Measurements from ENCODE around the gene HCN1.

HCN1 gene

DNA sequence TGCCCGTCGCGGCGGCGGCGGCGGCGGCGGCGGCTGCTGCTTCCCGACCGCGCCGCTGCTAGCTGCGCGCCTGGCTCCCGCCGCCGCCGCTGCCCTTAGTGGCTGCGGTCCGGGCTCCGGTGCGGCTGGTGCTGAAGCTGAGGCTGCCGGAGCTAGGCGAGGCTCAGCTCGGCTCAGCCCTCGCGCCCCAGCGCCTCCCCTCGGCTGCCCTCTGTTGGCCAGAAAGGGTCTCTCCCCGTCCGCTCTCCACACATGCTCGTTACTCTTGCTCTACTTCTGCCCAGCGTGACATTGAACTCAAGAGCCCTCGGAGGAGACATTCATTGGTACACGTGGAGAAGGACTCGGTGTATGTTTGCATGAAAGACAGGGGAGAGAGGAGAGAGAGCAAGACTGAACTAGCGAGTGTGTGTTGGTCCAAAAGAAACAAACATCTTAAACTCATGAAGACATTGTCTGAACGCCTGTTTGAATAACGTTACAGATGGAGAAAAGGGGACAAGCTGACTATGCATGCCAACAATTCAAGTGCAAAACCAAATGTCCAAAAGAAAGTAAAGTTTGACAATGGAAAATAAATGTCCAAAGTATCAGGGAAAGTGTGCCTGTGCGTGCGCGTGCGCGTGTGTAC lies at the start of gene HCN1:
Gene HCN1, minus strand, starts transcription at position 175 of the 631 bp plus-strand sequence.
- Histone ChIP-seq H3K4me3 (ENCODE audit: severe bottlenecking) (peak within 1 kb of the TSS; percentile 16), H3K36me3 (ENCODE audit: low read depth) (no peaks in the 10 kb centered on the region), H3K27me3 (ENCODE audit: insufficient read depth, poor library complexity, severe bottlenecking) (peaks cover 71% of the 10 kb centered on the region), H3K9me3 (ENCODE audit: severe bottlenecking) (no peaks in the 10 kb centered on the region), H3K4me1 (ENCODE audit: insufficient read depth, poor library complexity, severe bottlenecking) (no peaks in the 10 kb centered on the region), H3K27ac (ENCODE audit: poor library complexity, severe bottlenecking) (no peak within 1 kb of the TSS)
- ATAC-seq (ENCODE audit: low read depth) (peak; percentile 99), DNase-seq (ENCODE audit: low spot score) (peak; percentile 78)
- TF ChIP-seq, protein P1, sequence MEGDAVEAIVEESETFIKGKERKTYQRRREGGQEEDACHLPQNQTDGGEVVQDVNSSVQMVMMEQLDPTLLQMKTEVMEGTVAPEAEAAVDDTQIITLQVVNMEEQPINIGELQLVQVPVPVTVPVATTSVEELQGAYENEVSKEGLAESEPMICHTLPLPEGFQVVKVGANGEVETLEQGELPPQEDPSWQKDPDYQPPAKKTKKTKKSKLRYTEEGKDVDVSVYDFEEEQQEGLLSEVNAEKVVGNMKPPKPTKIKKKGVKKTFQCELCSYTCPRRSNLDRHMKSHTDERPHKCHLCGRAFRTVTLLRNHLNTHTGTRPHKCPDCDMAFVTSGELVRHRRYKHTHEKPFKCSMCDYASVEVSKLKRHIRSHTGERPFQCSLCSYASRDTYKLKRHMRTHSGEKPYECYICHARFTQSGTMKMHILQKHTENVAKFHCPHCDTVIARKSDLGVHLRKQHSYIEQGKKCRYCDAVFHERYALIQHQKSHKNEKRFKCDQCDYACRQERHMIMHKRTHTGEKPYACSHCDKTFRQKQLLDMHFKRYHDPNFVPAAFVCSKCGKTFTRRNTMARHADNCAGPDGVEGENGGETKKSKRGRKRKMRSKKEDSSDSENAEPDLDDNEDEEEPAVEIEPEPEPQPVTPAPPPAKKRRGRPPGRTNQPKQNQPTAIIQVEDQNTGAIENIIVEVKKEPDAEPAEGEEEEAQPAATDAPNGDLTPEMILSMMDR (IDR thresholded peaks at IDR 0.05; ENCODE audit: poor library complexity, severe bottlenecking) = peak; percentile 90

GRCh38 chr5:45741110-45741509 lies 44.9 kb upstream of the HCN1 start:
- ATAC-seq (ENCODE audit: low read depth) (no peak), DNase-seq (ENCODE audit: low spot score) (no peak)
- Histone ChIP-seq H3K27ac (ENCODE audit: poor library complexity, severe bottlenecking) (no peak overlapping the region), H3K4me1 (ENCODE audit: insufficient read depth, poor library complexity, severe bottlenecking) (no peaks in the 10 kb centered on the region), H3K36me3 (ENCODE audit: low read depth) (no peaks in the 10 kb centered on the region), H3K9me3 (ENCODE audit: severe bottlenecking) (no peaks in the 10 kb centered on the region), H3K27me3 (ENCODE audit: insufficient read depth, poor library complexity, severe bottlenecking) (no peaks in the 10 kb centered on the region), H3K4me3 (ENCODE audit: severe bottlenecking) (no peak overlapping the region)
- TF ChIP-seq, protein P1 (IDR thresholded peaks at IDR 0.05; ENCODE audit: poor library complexity, severe bottlenecking) = no peak

- TF ChIP-seq, protein P1 (IDR thresholded peaks at IDR 0.05; ENCODE audit: poor library complexity, severe bottlenecking) = no peak
- Histone ChIP-seq H3K4me3 (ENCODE audit: severe bottlenecking) (no peak overlapping the region), H3K27ac (ENCODE audit: poor library complexity, severe bottlenecking) (no peak overlapping the region), H3K36me3 (ENCODE audit: low read depth) (no peaks in the 10 kb centered on the region), H3K9me3 (ENCODE audit: severe bottlenecking) (peaks cover 4% of the 10 kb centered on the region), H3K4me1 (ENCODE audit: insufficient read depth, poor library complexity, severe bottlenecking) (no peaks in the 10 kb centered on the region), H3K27me3 (ENCODE audit: insufficient read depth, poor library complexity, severe bottlenecking) (no peaks in the 10 kb centered on the region)
- no peak for ATAC-seq (ENCODE audit: low read depth)
- DNase-seq (ENCODE audit: low spot score) = no peak
Observed at GRCh38 chr5:45737153-45737552, 41.0 kb upstream of the HCN1 start.

DNA sequence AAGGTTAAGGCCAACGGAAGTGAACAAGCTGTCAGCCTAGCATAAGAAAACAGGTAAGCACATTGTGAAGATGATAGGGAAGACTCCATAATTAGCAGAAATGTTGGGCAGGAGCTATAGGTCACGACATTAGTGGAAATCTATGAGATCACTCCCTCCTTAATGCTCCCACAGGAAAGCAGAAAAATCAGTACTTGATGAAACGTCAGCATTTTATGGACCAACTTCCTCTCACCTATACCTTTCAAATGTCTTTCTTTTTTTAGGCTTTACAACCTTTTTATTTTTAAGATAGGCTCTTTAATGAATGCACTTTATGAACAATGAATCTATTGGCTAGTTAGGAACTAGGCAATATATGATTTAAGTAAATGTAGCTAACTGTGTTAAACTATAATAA lies 29.4 kb upstream of the HCN1 start:
- H3K36me3 ChIP-seq (ENCODE audit: low read depth) = no peaks in the 10 kb centered on the region
- H3K27me3 ChIP-seq (ENCODE audit: insufficient read depth, poor library complexity, severe bottlenecking) = no peaks in the 10 kb centered on the region
- H3K4me1 ChIP-seq (ENCODE audit: insufficient read depth, poor library complexity, severe bottlenecking) = no peaks in the 10 kb centered on the region
- ATAC-seq (ENCODE audit: low read depth) (no peak), DNase-seq (ENCODE audit: low spot score) (no peak)
- peaks cover 3% of the 10 kb centered on the region for H3K9me3 ChIP-seq (ENCODE audit: severe bottlenecking)
- no peak overlapping the region for H3K4me3 ChIP-seq (ENCODE audit: severe bottlenecking)
- TF ChIP-seq, protein P1 (IDR thresholded peaks at IDR 0.05; ENCODE audit: poor library complexity, severe bottlenecking) = no peak
- no peak overlapping the region for H3K27ac ChIP-seq (ENCODE audit: poor library complexity, severe bottlenecking)

GRCh38 chr5:45697201-45697600 lies 1.0 kb upstream of the HCN1 start:
- H3K27me3 ChIP-seq (ENCODE audit: insufficient read depth, poor library complexity, severe bottlenecking) = peaks cover 65% of the 10 kb centered on the region
- no peak overlapping the region for H3K4me3 ChIP-seq (ENCODE audit: severe bottlenecking)
- no peak overlapping the region for H3K27ac ChIP-seq (ENCODE audit: poor library complexity, severe bottlenecking)
- no peaks in the 10 kb centered on the region for H3K4me1 ChIP-seq (ENCODE audit: insufficient read depth, poor library complexity, severe bottlenecking)
- DNase-seq (ENCODE audit: low spot score) (no peak), ATAC-seq (ENCODE audit: low read depth) (no peak)
- TF ChIP-seq, protein P1 (IDR thresholded peaks at IDR 0.05; ENCODE audit: poor library complexity, severe bottlenecking) = no peak
- no peaks in the 10 kb centered on the region for H3K36me3 ChIP-seq (ENCODE audit: low read depth)
- no peaks in the 10 kb centered on the region for H3K9me3 ChIP-seq (ENCODE audit: severe bottlenecking)

Data from RWPE2 (cell line).